HAP-1 (cell line): ENCODE results near the gene DIRAS1.
A peak's percentile ranks its signal among the peaks of the same experiment; 100 is the strongest.

ENCODE experiments used
- DNase-seq, 2 experiments: peaks; one replicate each; pipeline ENCODE4 v3.0.0-alpha.2; 2016 to 2020; ENCODE audit warnings: low spot score in 2 of 2
- H3K27me3 ChIP-seq: fragments of 250-450 bp; sonication (Bioruptor Pico); 2 replicates; pipeline ENCODE4 v1.5.1; 2020; ENCODE audit warnings: low read depth, mild to moderate bottlenecking, moderate library complexity
- H3K36me3 ChIP-seq: fragments of 250-450 bp; sonication (Bioruptor Pico); replicated peaks from 2 replicates; pipeline ENCODE4 v1.5.1; 2020; ENCODE audit warnings: mild to moderate bottlenecking
- H3K4me1 ChIP-seq: fragments of 250-450 bp; sonication (Bioruptor Pico); 2 replicates; pipeline ENCODE4 v1.5.1; 2020; ENCODE audit warnings: mild to moderate bottlenecking
- H3K4me3 ChIP-seq: fragments of 250-450 bp; sonication (Bioruptor Pico); 2 replicates; pipeline ENCODE4 v1.5.1; 2020; ENCODE audit warnings: mild to moderate bottlenecking, moderate library complexity
- H3K9me3 ChIP-seq: fragments of 250-450 bp; sonication (Bioruptor Pico); 2 replicates; pipeline ENCODE4 v1.5.1; 2020; ENCODE audit warnings: mild to moderate bottlenecking, moderate library complexity
- in situ Hi-C: fragments of 300-500 bp; cut with MboI; formaldehyde crosslinking; loops from 3 replicates; pipeline ENCODE4 v1.14.3; 2020; ENCODE audit warnings: low sequenced_read_pairs, inconsistent platforms, mixed read lengths

DIRAS1 gene

DNA sequence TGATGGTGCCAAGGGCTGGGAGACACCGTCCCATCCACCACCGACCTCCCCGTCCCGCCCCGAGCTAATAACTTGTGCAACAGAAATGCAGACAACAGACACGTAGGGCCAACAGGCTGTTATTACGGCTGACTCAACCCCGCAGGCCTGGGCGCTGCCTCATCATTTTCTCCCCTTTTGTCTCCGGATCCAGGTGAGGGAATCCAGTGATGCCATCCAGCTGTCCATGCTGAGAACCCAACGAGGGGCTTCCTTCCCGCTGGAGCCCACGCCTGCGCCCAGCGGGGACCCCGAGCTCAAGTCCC is 6.4 kb upstream of the DIRAS1 start:
- Histone ChIP-seq H3K9me3 (no peaks in the 10 kb centered on the region), H3K4me3 (no peak overlapping the region), H3K4me1 (no peaks in the 10 kb centered on the region), H3K27me3 (peaks cover 10% of the 10 kb centered on the region; the same call in 1 of the 2 replicates), H3K36me3 (no peaks in the 10 kb centered on the region)
- in situ Hi-C loops, result no loop called here
- DNase-seq, result no peak

DNA sequence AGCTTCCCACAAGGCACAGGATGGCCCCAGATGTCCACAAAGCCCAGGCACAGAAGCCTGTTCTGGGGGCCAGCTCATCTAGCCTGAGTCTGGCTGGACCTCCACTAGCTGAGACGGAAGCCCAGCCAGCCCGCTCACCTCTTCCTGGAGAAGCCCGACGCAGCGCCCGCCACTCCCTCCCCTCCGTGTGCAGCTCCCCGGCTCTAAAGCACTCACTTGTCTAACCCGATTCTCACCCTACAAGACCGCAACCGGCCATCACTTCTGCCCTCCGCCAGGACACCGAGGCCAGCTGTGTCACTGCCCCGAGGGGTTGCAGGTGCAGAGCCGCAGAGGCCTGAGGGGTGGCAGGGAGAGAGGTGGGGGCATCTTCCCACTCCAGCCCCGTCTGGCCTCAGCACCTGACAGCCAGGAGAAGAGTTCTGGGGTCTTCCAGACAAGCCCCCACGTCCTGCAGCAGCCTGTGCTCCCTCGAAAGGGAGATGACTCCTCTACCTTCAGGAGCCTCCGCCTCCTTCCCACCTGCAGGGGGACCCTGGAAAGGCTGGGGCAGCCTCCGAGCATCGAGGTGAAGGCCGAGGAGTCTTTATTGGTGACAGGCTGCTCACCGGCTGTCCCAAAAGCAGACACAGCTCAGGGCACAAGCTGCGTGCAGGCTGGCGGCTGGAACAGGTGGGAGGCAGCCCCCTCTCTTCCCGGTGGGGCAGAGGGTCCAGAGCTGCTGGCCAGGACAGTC is 5.9 kb upstream of the DIRAS1 start:
- DNase-seq, result no peak
- no peaks in the 10 kb centered on the region for H3K9me3 ChIP-seq
- no peaks in the 10 kb centered on the region for H3K4me1 ChIP-seq
- H3K4me3 ChIP-seq, result no peak overlapping the region
- H3K27me3 ChIP-seq, result peaks cover 10% of the 10 kb centered on the region; the same call in 1 of the 2 replicates
- H3K36me3 ChIP-seq, result no peaks in the 10 kb centered on the region
- in situ Hi-C loops, result no loop called here

DNA sequence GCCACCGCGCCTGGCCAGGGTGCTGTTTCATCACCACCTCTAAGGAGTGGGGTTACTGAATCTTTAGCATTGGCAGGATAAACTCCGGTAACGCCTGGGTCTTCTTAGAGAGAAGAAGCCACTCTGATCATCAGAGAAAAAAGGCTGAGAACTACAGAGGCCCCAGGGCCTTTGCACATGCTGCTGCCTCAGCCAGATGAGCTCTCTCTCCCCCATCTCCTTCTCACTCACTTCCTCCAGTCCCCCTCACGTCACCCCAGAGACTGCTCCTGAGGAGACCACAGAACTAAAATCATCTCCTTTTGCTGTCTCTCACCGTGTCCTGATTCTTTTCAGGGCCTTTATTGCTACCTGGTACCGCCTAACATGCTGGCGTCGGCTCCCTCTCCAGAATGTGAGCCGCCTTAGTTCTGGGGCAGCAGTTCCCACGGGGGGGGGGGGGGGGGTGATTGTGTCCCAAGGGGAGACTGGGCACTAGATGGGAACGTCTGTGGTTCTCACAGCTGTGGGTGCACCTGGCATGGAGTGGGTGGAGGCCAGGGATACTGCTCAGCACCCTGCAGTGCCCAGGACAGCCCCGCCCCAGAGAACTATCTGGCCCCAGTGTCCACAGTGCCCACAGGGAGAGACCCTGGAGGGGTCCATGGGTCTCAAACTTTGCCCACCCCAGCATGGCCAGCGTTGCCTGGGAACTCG is 5.1 kb upstream of the DIRAS1 start:
- in situ Hi-C loops, result no loop called here
- Histone ChIP-seq H3K36me3 (no peaks in the 10 kb centered on the region), H3K4me3 (no peak overlapping the region), H3K9me3 (no peaks in the 10 kb centered on the region), H3K4me1 (no peaks in the 10 kb centered on the region; the same call in 1 of the 2 replicates), H3K27me3 (peaks cover 10% of the 10 kb centered on the region; the same call in 1 of the 2 replicates)
- no peak for DNase-seq

DNA sequence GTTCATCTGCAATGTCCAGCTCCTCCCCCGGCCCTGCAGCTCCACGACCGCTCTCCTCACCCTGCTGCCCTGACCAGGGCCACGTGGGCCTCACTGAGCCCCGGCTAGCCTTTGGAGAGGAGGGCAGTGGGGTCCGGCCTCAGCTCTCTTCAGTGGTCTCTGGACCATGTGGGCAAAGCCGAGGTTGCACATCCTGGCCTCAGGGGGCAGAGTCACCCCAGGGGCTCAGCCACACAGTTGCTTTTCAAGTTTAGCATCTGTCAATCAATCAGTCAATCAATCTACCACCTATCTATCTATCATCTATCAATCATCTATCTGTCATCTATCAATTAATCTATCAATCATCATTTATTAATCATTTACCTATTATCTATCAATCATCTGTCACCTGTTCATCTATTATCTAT is 3.0 kb upstream of the DIRAS1 start:
- Histone ChIP-seq H3K27me3 (peaks cover 10% of the 10 kb centered on the region; the same call in 1 of the 2 replicates), H3K4me3 (no peak overlapping the region), H3K9me3 (no peaks in the 10 kb centered on the region), H3K4me1 (no peaks in the 10 kb centered on the region; the same call in 1 of the 2 replicates), H3K36me3 (no peaks in the 10 kb centered on the region)
- DNase-seq, result no peak
- in situ Hi-C loops, result no loop called here

DNA sequence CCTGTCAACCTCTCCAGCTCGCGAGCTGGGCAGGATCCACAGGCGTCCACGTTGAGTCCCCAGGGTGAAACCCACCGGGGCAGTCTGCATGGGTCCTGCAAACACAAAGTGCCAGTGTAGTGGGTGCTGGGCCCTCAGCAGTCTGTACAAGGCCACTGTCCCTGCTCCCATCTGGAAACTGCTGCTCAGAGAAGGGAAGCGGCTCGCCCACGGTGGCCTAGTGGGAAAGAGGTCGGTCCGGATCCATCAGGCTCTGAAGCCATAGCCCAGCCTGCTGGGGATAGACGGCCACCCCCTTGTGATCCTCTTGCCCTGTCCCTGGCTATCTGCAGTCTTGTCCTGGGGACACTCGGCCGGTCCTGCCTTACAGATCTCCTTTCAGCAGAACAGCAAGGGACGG is 2.6 kb upstream of the DIRAS1 start:
- no peak for DNase-seq
- Histone ChIP-seq H3K36me3 (no peaks in the 10 kb centered on the region), H3K4me3 (no peak overlapping the region), H3K9me3 (no peaks in the 10 kb centered on the region), H3K27me3 (peaks cover 10% of the 10 kb centered on the region; the same call in 1 of the 2 replicates), H3K4me1 (no peaks in the 10 kb centered on the region; the same call in 1 of the 2 replicates)
- in situ Hi-C loops, result no loop called here

DNA sequence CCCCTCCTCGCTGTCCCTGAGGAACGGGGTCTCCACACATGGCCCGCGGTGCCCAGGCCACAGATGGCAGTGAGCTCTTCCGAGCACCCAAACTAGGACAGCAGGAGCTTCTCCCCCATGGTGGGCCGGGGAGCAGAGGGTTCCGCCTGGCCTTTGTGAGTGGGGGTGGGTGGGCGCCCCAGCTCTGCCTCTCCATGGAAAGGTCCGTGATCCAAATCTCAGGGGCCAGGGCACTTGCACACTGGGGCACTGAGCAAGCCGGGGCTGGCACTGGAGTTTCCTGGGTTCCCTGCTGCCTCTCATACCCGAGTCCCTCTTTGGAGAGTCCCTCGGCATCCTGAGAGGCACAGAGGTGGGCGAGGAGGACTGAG is 2.2 kb upstream of the DIRAS1 start:
- H3K4me3 ChIP-seq, result no peak overlapping the region
- no peak for DNase-seq
- H3K36me3 ChIP-seq, result no peaks in the 10 kb centered on the region
- in situ Hi-C loops, result no loop called here
- H3K4me1 ChIP-seq, result no peaks in the 10 kb centered on the region; the same call in 1 of the 2 replicates
- peaks cover 10% of the 10 kb centered on the region; the same call in 1 of the 2 replicates for H3K27me3 ChIP-seq
- no peaks in the 10 kb centered on the region for H3K9me3 ChIP-seq

DNA sequence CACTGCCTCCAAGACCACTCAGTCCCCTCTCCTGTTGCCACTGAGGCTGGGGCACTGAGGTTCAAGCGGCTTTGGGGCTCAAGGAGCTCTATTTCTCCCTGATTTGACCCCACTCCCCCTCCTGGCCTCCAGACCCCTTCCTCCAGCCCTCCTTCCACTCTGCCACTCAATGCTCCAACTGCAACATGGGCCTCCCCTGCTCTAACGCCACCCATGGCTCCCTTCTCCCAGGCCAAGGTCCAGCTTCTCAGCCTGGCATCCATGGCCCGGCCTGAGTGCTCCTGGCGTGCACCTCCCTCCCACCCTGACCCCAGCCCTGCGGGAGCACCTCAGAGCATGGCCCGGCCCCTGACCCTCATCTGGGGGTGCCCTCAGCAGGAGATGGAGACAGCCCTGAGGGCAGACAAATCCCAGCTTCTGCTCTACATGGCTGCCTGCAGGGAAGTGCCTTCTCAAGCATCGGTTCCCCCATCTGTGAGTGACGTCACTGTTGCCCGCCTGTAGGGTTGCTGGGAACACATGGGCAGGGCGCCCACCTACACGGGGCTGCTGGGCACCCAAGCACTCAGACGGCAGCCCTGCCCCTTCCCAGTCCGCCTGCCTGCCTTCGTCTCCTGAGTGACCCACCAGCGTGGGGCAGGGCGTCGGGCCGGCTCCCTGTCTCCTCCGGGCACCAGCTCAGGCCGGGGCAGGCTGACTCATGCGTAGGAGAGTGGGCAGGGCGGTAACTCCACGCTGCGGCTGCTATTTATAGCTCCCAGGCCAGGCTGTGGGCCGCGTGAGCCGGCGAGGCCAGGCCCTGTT is 1.6 kb upstream of the DIRAS1 start:
- no peaks in the 10 kb centered on the region; the same call in 1 of the 2 replicates for H3K4me1 ChIP-seq
- peaks cover 10% of the 10 kb centered on the region; the same call in 1 of the 2 replicates for H3K27me3 ChIP-seq
- H3K4me3 ChIP-seq, result no peak overlapping the region
- H3K36me3 ChIP-seq, result no peaks in the 10 kb centered on the region
- in situ Hi-C loops, result no loop called here
- no peaks in the 10 kb centered on the region for H3K9me3 ChIP-seq
- DNase-seq, result no peak

DNA sequence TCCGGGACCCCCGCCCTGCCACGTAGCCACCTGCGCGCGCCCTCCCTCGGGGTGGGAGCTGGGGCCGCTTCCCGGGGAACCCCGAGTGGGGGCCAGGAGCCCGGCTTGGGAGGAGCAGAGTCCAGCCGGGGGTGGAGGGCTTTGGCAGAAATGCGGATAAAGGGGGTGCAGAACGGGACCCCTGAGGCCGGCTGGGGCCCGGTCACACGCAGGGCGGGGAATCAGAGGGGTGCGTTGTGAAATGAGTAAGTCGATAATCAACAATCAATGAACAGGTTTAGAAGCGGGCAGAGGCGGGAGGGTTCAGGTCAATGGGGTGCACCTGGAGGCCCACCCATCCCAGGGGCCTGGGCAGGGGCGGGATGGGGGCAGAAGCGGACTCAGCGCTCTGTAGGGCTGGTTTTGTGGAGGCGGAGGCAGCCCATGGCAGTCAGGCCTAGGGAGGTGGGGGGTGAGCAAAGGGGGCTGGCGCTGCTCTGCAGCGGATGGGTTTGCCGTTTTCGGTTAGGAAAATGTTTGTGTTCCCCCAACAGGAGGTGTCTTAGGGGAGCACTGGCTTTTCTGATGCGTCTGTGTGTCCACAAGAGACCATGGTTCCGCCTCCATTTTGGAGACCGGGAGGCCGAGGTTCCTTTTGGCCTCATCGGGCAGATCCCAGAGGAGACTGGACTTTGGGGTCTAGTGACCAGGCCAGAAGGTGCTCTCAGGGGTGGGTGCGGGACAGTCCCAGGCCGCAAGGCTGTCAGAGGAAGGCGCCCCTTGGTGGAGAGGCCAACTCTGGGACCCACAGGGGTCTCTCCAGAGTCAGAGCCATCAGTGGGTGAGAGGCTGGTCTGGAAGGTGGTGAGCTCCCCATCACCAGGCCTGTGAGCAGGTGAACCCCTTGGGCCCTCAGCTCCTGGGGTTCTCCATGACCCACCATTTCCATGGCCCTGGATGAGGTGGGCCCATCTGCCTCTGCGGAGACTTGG is 683 bp upstream of the DIRAS1 start:
- H3K4me1 ChIP-seq, result no peaks in the 10 kb centered on the region; the same call in 1 of the 2 replicates
- in situ Hi-C loops, result no loop called here
- no peak for DNase-seq
- peaks cover 7% of the 10 kb centered on the region; the same call in 1 of the 2 replicates for H3K27me3 ChIP-seq
- H3K4me3 ChIP-seq, result peak overlapping the region; percentile 35
- no peaks in the 10 kb centered on the region for H3K9me3 ChIP-seq
- no peaks in the 10 kb centered on the region for H3K36me3 ChIP-seq

DNA sequence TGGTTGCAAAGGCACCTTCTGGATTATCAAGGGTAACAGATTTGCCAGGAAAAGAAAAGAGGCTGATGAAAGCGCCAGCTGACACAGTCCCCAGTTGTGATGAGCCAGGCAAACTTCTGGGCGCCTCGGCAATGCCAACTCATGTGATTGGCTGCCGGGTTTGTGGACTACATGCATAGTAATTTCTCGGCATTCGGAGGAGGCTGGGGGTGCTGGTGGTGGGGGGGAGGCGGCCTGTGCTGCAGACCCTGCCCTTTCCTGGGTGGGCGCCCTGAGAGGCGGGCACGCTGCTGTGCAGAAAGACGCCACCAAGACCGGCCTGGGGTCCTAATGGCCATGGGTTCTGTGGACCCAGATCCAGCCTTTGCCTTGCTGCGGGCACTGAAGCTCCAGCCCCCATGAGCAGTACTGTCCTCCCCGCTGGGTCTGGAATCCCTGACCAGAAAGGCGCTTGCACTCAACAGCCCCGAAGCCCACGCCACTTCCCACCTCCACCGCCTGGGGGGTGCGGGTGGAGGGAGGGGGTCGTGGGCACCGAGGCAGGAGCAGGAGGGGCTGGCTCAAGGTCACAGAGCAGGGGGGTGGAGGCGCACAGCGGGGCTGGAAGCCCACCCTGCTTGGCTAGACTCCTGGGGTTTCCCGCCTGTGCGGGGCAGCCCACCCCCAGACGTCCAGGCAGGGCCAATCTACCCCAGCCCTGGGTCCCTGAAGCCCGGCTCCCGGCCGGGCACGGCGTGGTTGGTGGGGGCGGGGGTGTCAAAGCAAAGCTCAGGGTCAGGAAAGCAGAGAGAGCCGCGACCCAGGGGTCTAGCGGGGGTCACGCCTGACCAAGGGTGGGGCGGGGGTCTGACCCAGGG is 1.0 kb downstream of the DIRAS1 start:
- peak overlapping the region; percentile 43 for H3K4me3 ChIP-seq
- DNase-seq, result no peak

DNA sequence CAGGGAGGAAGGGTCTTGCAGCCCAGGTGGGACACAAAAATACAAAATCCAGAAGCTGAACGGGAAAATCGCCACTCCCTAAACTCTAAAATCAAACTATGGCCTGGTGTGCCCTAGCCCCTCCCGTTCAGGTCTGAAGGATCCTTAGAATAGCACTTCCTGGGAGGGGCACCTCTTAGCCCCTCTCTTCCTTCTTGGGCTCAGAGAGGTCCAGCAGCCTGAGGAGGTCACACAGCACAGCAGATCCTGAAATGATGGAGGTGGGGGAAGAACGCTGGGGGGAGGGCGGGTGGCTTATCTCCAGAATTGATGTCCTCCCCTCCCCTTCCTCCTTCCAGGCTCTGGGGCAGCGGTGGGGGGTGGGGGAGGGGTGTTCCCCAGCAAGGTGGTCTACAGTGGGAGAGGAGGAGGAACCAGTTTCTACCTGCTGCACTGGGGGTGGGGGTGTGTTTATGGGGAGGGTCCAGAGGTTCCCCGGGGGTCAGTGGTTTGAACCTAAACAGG is 1.9 kb downstream of the DIRAS1 start:
- DNase-seq, result no peak
- H3K9me3 ChIP-seq, result peaks cover 8% of the 10 kb centered on the region
- H3K4me1 ChIP-seq, result no peaks in the 10 kb centered on the region; the same call in 1 of the 2 replicates
- in situ Hi-C loops, result no loop called here
- no peaks in the 10 kb centered on the region for H3K36me3 ChIP-seq
- no peaks in the 10 kb centered on the region for H3K27me3 ChIP-seq
- no peak overlapping the region for H3K4me3 ChIP-seq

More for the DNA sequence above, 1.0 kb downstream of the DIRAS1 start:
- no peaks in the 10 kb centered on the region for H3K36me3 ChIP-seq
- H3K4me1 ChIP-seq, result no peaks in the 10 kb centered on the region; the same call in 1 of the 2 replicates
- H3K27me3 ChIP-seq, result no peaks in the 10 kb centered on the region
- in situ Hi-C loops, result no loop called here
- peaks cover 7% of the 10 kb centered on the region for H3K9me3 ChIP-seq

DNA sequence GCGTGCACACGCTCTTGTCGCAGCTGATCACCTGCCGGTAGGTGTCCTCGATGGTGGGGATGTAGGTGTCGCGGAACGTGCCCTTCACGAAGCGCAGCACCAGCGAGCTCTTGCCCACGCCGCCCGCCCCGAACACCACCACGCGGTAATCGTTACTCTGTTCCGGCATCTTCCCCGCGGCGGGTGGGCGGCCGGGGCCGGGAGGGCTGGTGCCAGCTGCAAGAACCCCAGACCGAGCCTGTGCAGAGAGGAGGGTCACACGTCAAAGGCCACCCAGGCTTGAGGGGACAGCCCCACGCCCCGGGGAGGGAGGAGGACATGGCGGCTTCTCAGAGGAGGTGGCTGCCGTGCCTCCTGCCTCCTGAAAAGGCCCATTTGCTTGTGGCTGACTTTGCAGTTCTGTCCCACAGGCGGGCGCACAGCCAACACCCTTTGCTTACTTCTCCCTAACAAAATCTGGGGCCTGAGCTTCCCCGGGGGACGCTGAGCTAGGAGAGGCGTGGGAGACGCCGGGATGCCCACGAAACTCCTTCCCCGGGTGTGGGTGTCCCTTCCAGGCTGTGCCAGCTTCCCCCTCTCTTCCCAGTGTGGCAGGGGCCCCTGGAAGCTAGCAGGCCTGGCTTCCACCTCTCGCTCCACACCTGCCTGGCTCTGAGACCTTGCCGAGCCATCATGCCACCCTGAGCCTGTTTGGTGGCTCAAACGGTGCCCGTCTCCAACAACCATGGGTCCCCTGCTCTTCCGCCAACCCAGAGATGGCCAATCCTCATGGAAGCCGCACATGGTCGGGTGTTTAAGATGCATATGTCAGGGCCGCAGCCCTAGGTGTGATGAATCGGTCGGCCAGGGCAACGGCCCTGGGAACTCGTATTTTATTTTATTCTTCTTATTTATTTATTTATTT is 3.3 kb downstream of the DIRAS1 start:
- no peaks in the 10 kb centered on the region for H3K27me3 ChIP-seq
- in situ Hi-C loops, result no loop called here
- H3K36me3 ChIP-seq, result no peaks in the 10 kb centered on the region

More for the DNA sequence above, 3.3 kb downstream of the DIRAS1 start:
- Histone ChIP-seq H3K9me3 (peaks cover 8% of the 10 kb centered on the region), H3K4me3 (no peak overlapping the region), H3K4me1 (no peaks in the 10 kb centered on the region; the same call in 1 of the 2 replicates)
- no peak for DNase-seq
